Natural killer cell (primary cell): ENCODE measurements around the gene RERE. TPM values are rescaled to one million over a fixed set of nuclear protein-coding genes. Genes with fewer than 3 reads are reported as not detected.

Experiments
- ATAC-seq, 3 donors: fragments of 150-1000 bp in 2 of 3; fragments of 200-7000 bp in 1 of 3; cut with Tn5 transposase; 1 replicate in 1 of 3; 2 replicates in 2 of 3; pipeline ENCODE4 v1.10.0; 2021; ENCODE audit warnings: mild to moderate bottlenecking in 2 of 3, moderate library complexity in 2 of 3
- DNase-seq, 2 donors: peaks; one replicate each; pipeline versions ENCODE4 v3.0.0 to v3.0.0-alpha.2; 2013 to 2021; ENCODE audit warnings: mixed read lengths in 1 of 2
- H3K27ac ChIP-seq: one replicate; pipeline ENCODE4 v1.5.1; 2013; ENCODE audit warnings: mild to moderate bottlenecking, low read length
- H3K27me3 ChIP-seq: one replicate; pipeline ENCODE4 v1.6.1; 2013; ENCODE audit warnings: low read length; ENCODE audit not compliant: control insufficient read depth, insufficient read depth
- H3K36me3 ChIP-seq: one replicate; pipeline ENCODE4 v1.6.1; 2013; ENCODE audit warnings: low read length; ENCODE audit not compliant: control insufficient read depth, insufficient read depth
- H3K4me1 ChIP-seq: one replicate; pipeline ENCODE4 v1.6.1; 2013; ENCODE audit warnings: low read length; ENCODE audit not compliant: control insufficient read depth, insufficient read depth
- H3K4me3 ChIP-seq: one replicate; pipeline ENCODE4 v1.5.1; 2013; ENCODE audit warnings: low read length
- H3K9me3 ChIP-seq: one replicate; pipeline ENCODE4 v1.6.1; 2013; ENCODE audit warnings: low read length; ENCODE audit not compliant: control insufficient read depth, insufficient read depth
- H3K27ac Mint-ChIP-seq, 2 donors: one replicate each; pipeline ENCODE4 v1.8.0; 2022; ENCODE audit warnings: mild to moderate bottlenecking in 2 of 2, mixed read lengths in 2 of 2, moderate library complexity in 1 of 2
- H3K27me3 Mint-ChIP-seq, 2 donors: one replicate each; pipeline ENCODE4 v1.8.0; 2022; ENCODE audit warnings: low read depth in 2 of 2, mixed read lengths in 2 of 2
- H3K36me3 Mint-ChIP-seq: one replicate; pipeline ENCODE4 v1.8.0; 2022; ENCODE audit warnings: mixed read lengths
- H3K4me1 Mint-ChIP-seq, 2 donors: one replicate each; pipeline ENCODE4 v1.8.0; 2022; ENCODE audit warnings: mixed read lengths in 2 of 2
- H3K4me3 Mint-ChIP-seq: one replicate; pipeline ENCODE4 v1.8.0; 2022; ENCODE audit warnings: mild to moderate bottlenecking, moderate library complexity, mixed read lengths
- H3K9me3 Mint-ChIP-seq, 2 donors: one replicate each; pipeline ENCODE4 v1.8.0; 2022; ENCODE audit warnings: mixed read lengths in 2 of 2
- WGBS: methylation state at CpG from one replicate; pipeline ENCODE4 v1.1.7; 2013; ENCODE audit warnings: missing lambda C conversion rate; ENCODE audit not compliant: insufficient coverage; 5-methylcytosine and 5-hydroxymethylcytosine counted together
- intact Hi-C: fragments of 100-400 bp; cut with micrococcal nuclease; formaldehyde crosslinking; loops from one replicate; pipeline ENCODE4 v1.14.2; 2022
- total RNA-seq, 4 donors: library from RNA; stranded (reverse); fragments of 120-200 nt in 1 of 4; gene quantifications; one replicate each; pipeline versions ENCODE4 v1.2.3 to v1.2.4, GENCODE V29; 2013 to 2022
- TF ChIP-seq, protein P1 (sequence below): fragments of 200-600 bp; IDR thresholded peaks from one replicate; pipeline ENCODE4 v1.8.0; 2022; ENCODE audit warnings: antibody characterized with exemption

Gene RERE
- total RNA-seq, 3 donors from 2014 or later (not counting 1 experiment from before 2014, with no cell fraction given), result 67.7 to 76.0 (median 73.0) TPM

DNA sequence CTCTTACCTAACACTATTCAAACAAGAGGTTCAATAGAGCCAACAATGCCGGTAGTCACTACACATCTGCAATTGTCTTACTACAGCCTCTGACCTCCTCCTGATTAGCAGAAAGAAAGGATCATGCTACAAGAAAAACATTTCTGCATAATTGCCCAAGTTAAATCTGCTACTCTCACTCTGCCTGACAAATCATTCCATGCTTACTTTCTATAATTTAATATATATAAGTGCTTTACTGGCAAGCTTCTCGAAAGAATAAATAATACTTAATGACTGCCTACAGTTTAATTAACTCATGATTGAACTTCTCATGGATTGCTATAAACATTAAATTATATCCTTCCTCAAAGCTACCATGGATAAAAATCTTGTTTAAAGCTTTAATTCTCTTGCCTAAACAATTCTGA lies 343.5 kb downstream of the RERE start:
- H3K27ac Mint-ChIP-seq, result peak overlapping the region in 1 of 2 donors; percentile 66
- peaks cover 9% of the 10 kb centered on the region for H3K36me3 Mint-ChIP-seq
- no peak overlapping the region for H3K4me3 Mint-ChIP-seq
- H3K27me3 ChIP-seq, result no peaks in the 10 kb centered on the region
- H3K9me3 ChIP-seq, result no peaks in the 10 kb centered on the region
- no peaks in the 10 kb centered on the region for H3K36me3 ChIP-seq
- H3K4me3 ChIP-seq, result no peak overlapping the region
- H3K4me1 Mint-ChIP-seq, result peaks cover 32 to 41% of the 10 kb centered on the region in 2 donors
- H3K9me3 Mint-ChIP-seq, result no peaks in the 10 kb centered on the region
- ATAC-seq (no peak), DNase-seq (no peak)
- peaks cover 4% of the 10 kb centered on the region for H3K4me1 ChIP-seq
- no peak overlapping the region for H3K27ac ChIP-seq
- TF ChIP-seq, protein P1, sequence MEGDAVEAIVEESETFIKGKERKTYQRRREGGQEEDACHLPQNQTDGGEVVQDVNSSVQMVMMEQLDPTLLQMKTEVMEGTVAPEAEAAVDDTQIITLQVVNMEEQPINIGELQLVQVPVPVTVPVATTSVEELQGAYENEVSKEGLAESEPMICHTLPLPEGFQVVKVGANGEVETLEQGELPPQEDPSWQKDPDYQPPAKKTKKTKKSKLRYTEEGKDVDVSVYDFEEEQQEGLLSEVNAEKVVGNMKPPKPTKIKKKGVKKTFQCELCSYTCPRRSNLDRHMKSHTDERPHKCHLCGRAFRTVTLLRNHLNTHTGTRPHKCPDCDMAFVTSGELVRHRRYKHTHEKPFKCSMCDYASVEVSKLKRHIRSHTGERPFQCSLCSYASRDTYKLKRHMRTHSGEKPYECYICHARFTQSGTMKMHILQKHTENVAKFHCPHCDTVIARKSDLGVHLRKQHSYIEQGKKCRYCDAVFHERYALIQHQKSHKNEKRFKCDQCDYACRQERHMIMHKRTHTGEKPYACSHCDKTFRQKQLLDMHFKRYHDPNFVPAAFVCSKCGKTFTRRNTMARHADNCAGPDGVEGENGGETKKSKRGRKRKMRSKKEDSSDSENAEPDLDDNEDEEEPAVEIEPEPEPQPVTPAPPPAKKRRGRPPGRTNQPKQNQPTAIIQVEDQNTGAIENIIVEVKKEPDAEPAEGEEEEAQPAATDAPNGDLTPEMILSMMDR, result no peak
- WGBS, result 76% methylated on average over 1 of the region's 2 CpGs
- intact Hi-C loops, result loop anchor here (1.0 to 10.0 kb wide), 2 partner anchors 22 to 49 kb away; no protein-coding TSS in a partner anchor
- peaks cover 8 to 12% of the 10 kb centered on the region in 2 donors for H3K27me3 Mint-ChIP-seq

DNA sequence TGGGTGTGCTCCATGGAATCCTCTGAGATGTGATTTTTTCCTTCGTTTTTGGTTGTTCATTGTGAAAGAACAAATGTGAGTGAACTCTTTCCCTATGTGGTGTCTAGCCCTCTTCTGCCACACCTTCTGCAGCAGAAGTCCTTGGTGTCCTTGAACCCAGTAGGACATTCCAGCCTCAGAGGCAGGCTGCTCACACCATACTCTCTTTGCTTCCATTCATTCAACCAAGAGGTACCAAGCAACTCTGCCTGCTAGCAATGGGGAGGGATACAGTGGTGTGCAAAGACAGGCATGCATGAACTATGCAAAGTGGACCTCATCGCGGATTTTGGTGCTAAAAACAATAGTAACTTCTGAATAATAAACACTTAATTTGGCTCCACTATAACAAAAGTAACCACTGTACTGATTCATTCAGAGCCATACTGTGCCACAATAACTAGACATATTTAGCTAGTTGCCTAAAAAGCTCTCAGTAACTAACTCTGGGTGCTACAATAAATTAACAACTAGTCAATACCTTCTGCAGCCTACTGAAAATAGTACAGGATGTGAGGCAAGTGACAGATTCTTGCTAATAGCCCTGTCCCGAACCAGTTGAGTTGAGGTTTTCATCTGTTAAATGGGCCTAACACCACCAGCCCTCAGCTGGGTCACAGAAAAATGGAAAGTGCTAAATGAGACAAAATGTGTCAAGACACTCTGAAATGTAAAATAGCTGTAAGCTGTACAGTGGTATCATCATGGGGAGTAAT lies 344.1 kb downstream of the RERE start:
- H3K9me3 Mint-ChIP-seq, result no peaks in the 10 kb centered on the region
- H3K36me3 Mint-ChIP-seq, result peaks cover 9% of the 10 kb centered on the region
- peak; percentile 13 to 21 for DNase-seq
- peaks cover 4% of the 10 kb centered on the region for H3K4me1 ChIP-seq
- no peaks in the 10 kb centered on the region for H3K27me3 ChIP-seq
- peaks cover 32 to 41% of the 10 kb centered on the region in 2 donors for H3K4me1 Mint-ChIP-seq
- TF ChIP-seq, protein P1, result no peak
- peak overlapping the region; percentile 22 to 66 for H3K27ac Mint-ChIP-seq
- peaks cover 8 to 11% of the 10 kb centered on the region in 2 donors for H3K27me3 Mint-ChIP-seq
- no peaks in the 10 kb centered on the region for H3K36me3 ChIP-seq
- peak overlapping the region; percentile 25 for H3K4me3 Mint-ChIP-seq
- H3K4me3 ChIP-seq, result no peak overlapping the region
- H3K27ac ChIP-seq, result no peak overlapping the region
- WGBS, result 71% methylated on average over 4 of the region's 4 CpGs
- intact Hi-C loops, result loop anchor here (1.0 to 10.0 kb wide), 2 partner anchors 23 to 48 kb away; no protein-coding TSS in a partner anchor
- no peaks in the 10 kb centered on the region for H3K9me3 ChIP-seq
- peak; percentile 84 to 90 (median 89) for ATAC-seq

DNA sequence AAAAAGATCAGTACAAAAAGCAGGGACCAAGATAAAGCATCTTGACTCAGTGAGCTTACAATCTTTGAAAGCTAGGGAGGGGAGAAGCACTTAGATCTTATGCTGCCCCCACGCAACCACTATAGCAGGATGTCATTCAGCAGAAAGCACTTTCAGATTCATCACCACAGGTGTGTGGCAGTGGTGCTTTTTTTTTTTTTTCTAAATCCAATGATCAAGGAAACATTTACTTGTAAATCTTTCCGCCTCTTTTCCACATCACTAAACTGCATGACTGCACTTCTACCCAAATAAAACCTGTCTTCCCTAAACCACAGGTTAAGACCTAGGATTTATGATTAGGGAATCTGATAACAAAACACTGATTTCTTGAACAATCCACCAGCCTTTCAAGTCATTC lies 344.8 kb downstream of the RERE start:
- Mint-ChIP-seq H3K27me3 (peaks cover 4% of the 10 kb centered on the region in 2 donors), H3K4me3 (no peak overlapping the region), H3K27ac (peak overlapping the region in 1 of 2 donors; percentile 66), H3K9me3 (no peaks in the 10 kb centered on the region), H3K4me1 (peaks cover 27 to 34% of the 10 kb centered on the region in 2 donors), H3K36me3 (peaks cover 4% of the 10 kb centered on the region)
- DNase-seq, result peak in 1 of 2 donors; percentile 63
- no peaks in the 10 kb centered on the region for H3K27me3 ChIP-seq
- peaks cover 4% of the 10 kb centered on the region for H3K4me1 ChIP-seq
- intact Hi-C loops, result loop anchor here (1.0 to 10.0 kb wide), 2 partner anchors 24 to 48 kb away; no protein-coding TSS in a partner anchor
- no peaks in the 10 kb centered on the region for H3K9me3 ChIP-seq
- no peak for ATAC-seq
- TF ChIP-seq, protein P1, result no peak
- H3K36me3 ChIP-seq, result no peaks in the 10 kb centered on the region
- H3K27ac ChIP-seq, result no peak overlapping the region
- no CpG with 5 or more reads among the region's 2 CpGs for WGBS
- H3K4me3 ChIP-seq, result no peak overlapping the region
